ENCODE measurements around the gene MUC3A. TPM values are rescaled to one million over a fixed set of nuclear protein-coding genes. Genes with fewer than 3 reads are reported as not detected.

MUC3A gene
- total and polyA plus RNA-seq, 10 of the 15 experiments (the other 5 are each of a cell fraction or from before 2014, with no cell fraction given) = 0.07 to 0.10 TPM; not detected in 8

DNA sequence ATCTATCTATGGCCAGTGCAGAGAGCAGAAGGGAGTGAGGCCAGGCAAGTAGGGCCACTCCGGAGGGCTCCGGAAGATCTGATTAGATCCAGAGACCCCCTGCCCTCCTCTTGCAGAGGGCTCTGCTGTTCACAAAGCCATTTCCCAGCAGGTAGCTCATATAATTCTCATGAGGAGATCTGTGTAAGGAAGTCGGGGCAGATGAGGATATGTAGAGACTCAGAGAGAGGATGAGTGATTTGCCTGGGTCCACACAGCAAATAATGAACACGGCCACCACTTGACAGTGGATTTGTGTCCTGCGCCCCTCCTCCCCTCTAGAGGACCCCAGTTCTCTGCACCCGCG is 22.6 kb downstream of the MUC3A start (continued):
- TF ChIP-seq, protein P1, sequence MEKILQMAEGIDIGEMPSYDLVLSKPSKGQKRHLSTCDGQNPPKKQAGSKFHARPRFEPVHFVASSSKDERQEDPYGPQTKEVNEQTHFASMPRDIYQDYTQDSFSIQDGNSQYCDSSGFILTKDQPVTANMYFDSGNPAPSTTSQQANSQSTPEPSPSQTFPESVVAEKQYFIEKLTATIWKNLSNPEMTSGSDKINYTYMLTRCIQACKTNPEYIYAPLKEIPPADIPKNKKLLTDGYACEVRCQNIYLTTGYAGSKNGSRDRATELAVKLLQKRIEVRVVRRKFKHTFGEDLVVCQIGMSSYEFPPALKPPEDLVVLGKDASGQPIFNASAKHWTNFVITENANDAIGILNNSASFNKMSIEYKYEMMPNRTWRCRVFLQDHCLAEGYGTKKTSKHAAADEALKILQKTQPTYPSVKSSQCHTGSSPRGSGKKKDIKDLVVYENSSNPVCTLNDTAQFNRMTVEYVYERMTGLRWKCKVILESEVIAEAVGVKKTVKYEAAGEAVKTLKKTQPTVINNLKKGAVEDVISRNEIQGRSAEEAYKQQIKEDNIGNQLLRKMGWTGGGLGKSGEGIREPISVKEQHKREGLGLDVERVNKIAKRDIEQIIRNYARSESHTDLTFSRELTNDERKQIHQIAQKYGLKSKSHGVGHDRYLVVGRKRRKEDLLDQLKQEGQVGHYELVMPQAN (conservative IDR thresholded peaks at IDR 0.05) = no peak
- no peak for TF ChIP-seq ZZZ3 (IDR thresholded peaks at IDR 0.05; ENCODE audit: control insufficient read depth, insufficient read length, low read depth)
- TF ChIP-seq, protein P2, sequence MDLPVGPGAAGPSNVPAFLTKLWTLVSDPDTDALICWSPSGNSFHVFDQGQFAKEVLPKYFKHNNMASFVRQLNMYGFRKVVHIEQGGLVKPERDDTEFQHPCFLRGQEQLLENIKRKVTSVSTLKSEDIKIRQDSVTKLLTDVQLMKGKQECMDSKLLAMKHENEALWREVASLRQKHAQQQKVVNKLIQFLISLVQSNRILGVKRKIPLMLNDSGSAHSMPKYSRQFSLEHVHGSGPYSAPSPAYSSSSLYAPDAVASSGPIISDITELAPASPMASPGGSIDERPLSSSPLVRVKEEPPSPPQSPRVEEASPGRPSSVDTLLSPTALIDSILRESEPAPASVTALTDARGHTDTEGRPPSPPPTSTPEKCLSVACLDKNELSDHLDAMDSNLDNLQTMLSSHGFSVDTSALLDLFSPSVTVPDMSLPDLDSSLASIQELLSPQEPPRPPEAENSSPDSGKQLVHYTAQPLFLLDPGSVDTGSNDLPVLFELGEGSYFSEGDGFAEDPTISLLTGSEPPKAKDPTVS (IDR thresholded peaks at IDR 0.05; ENCODE audit: low read depth, low read length) = no peak

GRCh38 chr7:100974021-100974420 is 24.7 kb downstream of the MUC3A start:
- no peak overlapping the region for H2AFZ ChIP-seq (ENCODE audit: control insufficient read depth, low read depth, low read length)
- no peak overlapping the region for H3K4me2 ChIP-seq (ENCODE audit: control insufficient read depth, insufficient read depth)
- TF ChIP-seq MEF2A (IDR thresholded peaks at IDR 0.05; ENCODE audit: insufficient read depth, low read depth, low read length) = no peak
- TF ChIP-seq ZNF207 (IDR thresholded peaks at IDR 0.05; ENCODE audit: borderline replicate concordance) = no peak
- ChIA-PET RAD21 (ENCODE audit: unreplicated experiment) (interaction anchor here (1.4 kb wide), 1 partner anchor 16 kb away, joined by 4 read pairs; no protein-coding TSS in a partner anchor), POLR2A (no interaction called here), CTCF (interaction anchor here (0.6 kb wide), 1 partner anchor 416 kb away, joined by 3 read pairs; no protein-coding TSS in a partner anchor), SMC1A (ENCODE audit: uncharacterized antibody, unreplicated experiment) (no interaction called here)
- in situ Hi-C loops (cut with MboI) (no loop called here), intact Hi-C loops (cut with micrococcal nuclease; ENCODE audit: unreplicated experiment) (no loop called here)
- H3K27ac ChIP-seq (ENCODE audit: control insufficient read depth, insufficient read depth) = no peak overlapping the region
- H4K20me1 ChIP-seq (ENCODE audit: control insufficient read depth, insufficient read depth) = no peaks in the 10 kb centered on the region
- H3K36me3 ChIP-seq (ENCODE audit: control insufficient read depth in 2 of 2, insufficient read depth in 2 of 2, low read length in 1 of 2) = no peaks in the 10 kb centered on the region
- no peak overlapping the region for H3K4me3 ChIP-seq
- DNase-seq (ENCODE audit: low read depth, low spot score) = no peak
- no peak for FAIRE-seq
- no peaks in the 10 kb centered on the region for H3K79me2 ChIP-seq (ENCODE audit: control insufficient read depth, insufficient read depth, low read length)
- no peaks in the 10 kb centered on the region for H3K4me1 ChIP-seq (ENCODE audit: control insufficient read depth, insufficient read depth, low read length)
- H3K9me3 ChIP-seq (replicated peaks; ENCODE audit: control insufficient read depth, insufficient read depth, low read length) = no peaks in the 10 kb centered on the region
- no peak overlapping the region for H3K9ac ChIP-seq (ENCODE audit: control insufficient read depth, insufficient read depth, low read length)
- H3K27me3 ChIP-seq (replicated peaks in 1 of 2; ENCODE audit: control insufficient read depth in 2 of 2, insufficient read depth in 2 of 2, low read length in 1 of 2) = no peaks in the 10 kb centered on the region; a peak in 1 of 4 replicates
- ATAC-seq = no peak
- no TSS peak for BruUV-seq (replicated peaks)
- WGBS (ENCODE audit: insufficient coverage, insufficient replicate concordance, low lambda C conversion rate, missing lambda C conversion rate) = 42% methylated on average over 2 of the region's 2 CpGs
